CD4-positive, alpha-beta T cell (primary cell): ENCODE measurements around the gene USP8. TPM values are rescaled to one million over a fixed set of nuclear protein-coding genes. Genes with fewer than 3 reads are reported as not detected.
"Not testable (repeated sequence)": the region's sequence is repeated elsewhere in the genome, so short reads cannot be mapped to it uniquely, and the experiment has no call there.

Source experiments
- ATAC-seq: fragments of 200-7000 bp; cut with Tn5 transposase; one replicate; pipeline ENCODE4 v1.10.0; 2022; ENCODE audit warnings: mild to moderate bottlenecking; ENCODE audit not compliant: poor library complexity
- CTCF ChIA-PET: fragments of 350-600 bp; sonication (Branson Sonifier 250); formaldehyde crosslinking; loops from one replicate; lab custom pipeline; 2021; ENCODE audit warnings: antibody characterized with exemption, inconsistent platforms; lab: Charles Lee
- POLR2A ChIA-PET: fragments of 350-600 bp; sonication (Branson Sonifier 250); formaldehyde crosslinking; loops from one replicate; lab custom pipeline; 2021; ENCODE audit warnings: antibody characterized with exemption, inconsistent platforms; lab: Charles Lee
- DNase-seq, 14 experiments: peaks; one replicate each; pipeline ENCODE4 v3.0.0-alpha.2; 2013 to 2020; ENCODE audit warnings: mixed read lengths in 2 of 14
- H3K27ac ChIP-seq, 2 donors: one replicate each; pipeline versions ENCODE4 v1.5.1 to v1.7.0; 2013; ENCODE audit warnings: low read length in 2 of 2, low read depth in 1 of 2, mild to moderate bottlenecking in 1 of 2
- H3K27me3 ChIP-seq, 2 experiments: 1 replicate in 1 of 2; 2 replicates in 1 of 2; pipeline versions ENCODE4 v1.6.1 to v1.7.0; 2013; ENCODE audit warnings: low read length in 2 of 2, control low read depth in 1 of 2, mild to moderate bottlenecking in 1 of 2, moderate library complexity in 1 of 2; ENCODE audit not compliant: insufficient read depth in 2 of 2, control insufficient read depth in 1 of 2
- H3K36me3 ChIP-seq: one replicate; pipeline ENCODE4 v1.6.1; 2013; ENCODE audit warnings: low read length, control low read depth; ENCODE audit not compliant: insufficient read depth
- H3K4me1 ChIP-seq: one replicate; pipeline ENCODE4 v1.6.1; 2013; ENCODE audit warnings: low read length, control low read depth; ENCODE audit not compliant: insufficient read depth
- H3K4me3 ChIP-seq: one replicate; pipeline ENCODE4 v1.5.1; 2013; ENCODE audit warnings: mild to moderate bottlenecking, low read length, moderate library complexity
- H3K9me3 ChIP-seq, 2 experiments: 1 replicate in 1 of 2; 2 replicates in 1 of 2; pipeline versions ENCODE4 v1.6.1 to v1.7.0; 2013; ENCODE audit warnings: low read length in 2 of 2, mild to moderate bottlenecking in 2 of 2, control low read depth in 1 of 2, moderate library complexity in 1 of 2; ENCODE audit not compliant: control insufficient read depth in 1 of 2, insufficient read depth in 1 of 2
- H3K27ac Mint-ChIP-seq: one replicate; pipeline ENCODE4 v1.8.0; 2020; ENCODE audit warnings: mixed read lengths
- H3K27me3 Mint-ChIP-seq: one replicate; pipeline ENCODE4 v1.8.0; 2021; ENCODE audit warnings: mixed read lengths
- H3K36me3 Mint-ChIP-seq: one replicate; pipeline ENCODE4 v1.8.0; 2021; ENCODE audit warnings: low read depth, mixed read lengths
- H3K4me1 Mint-ChIP-seq: one replicate; pipeline ENCODE4 v1.8.0; 2021; ENCODE audit warnings: low read depth, mixed read lengths
- H3K4me3 Mint-ChIP-seq: one replicate; pipeline ENCODE4 v1.8.0; 2020; ENCODE audit warnings: mild to moderate bottlenecking, mixed read lengths
- H3K9me3 Mint-ChIP-seq: one replicate; pipeline ENCODE4 v1.8.0; 2020; ENCODE audit warnings: mixed read lengths
- intact Hi-C, 2 experiments: fragments of 100-400 bp; cut with DNase I in 1 of 2; cut with micrococcal nuclease in 1 of 2; formaldehyde crosslinking; loops; one replicate each; pipeline versions ENCODE4 v1.15.1 to v1.9.0; 2023 to 2025; cut with DNase I, micrococcal nuclease
- total RNA-seq, 174 experiments: library from RNA in 2 of 174; stranded (reverse) in 2 of 174; gene quantifications; one replicate each; pipeline ENCODE4 v1.2.3 and lab custom pipeline; 2021 to 2026
- TF ChIP-seq, protein P1 (sequence below): fragments of 200-600 bp; IDR thresholded peaks from one replicate; pipeline ENCODE4 v1.8.0; 2022; ENCODE audit warnings: antibody characterized with exemption, mild to moderate bottlenecking

The USP8 gene
- total RNA-seq, 2 experiments from 2014 or later, result 48.9 to 50.0 TPM

DNA sequence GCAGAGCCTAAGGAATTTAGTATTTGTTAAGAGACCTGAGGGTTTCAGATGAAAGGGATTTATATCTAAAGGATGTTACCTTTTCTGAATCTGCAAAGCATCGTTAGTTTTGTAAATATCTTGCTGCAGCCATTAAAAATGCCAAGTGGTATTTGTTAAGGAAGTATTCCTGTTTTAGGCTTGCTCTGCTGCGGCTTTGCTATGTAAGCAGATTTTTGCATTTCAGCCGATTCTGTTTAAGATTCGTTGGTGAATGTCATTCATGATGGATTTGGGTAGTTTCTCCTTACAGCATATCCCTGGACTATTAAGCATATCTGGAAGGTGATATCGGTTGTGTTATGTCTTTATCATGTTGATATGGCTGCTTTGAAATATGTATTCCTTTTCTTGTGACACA lies 1.0 kb downstream of the USP8 start:
- CTCF ChIA-PET, result interaction anchor here (0.7 kb wide), 1 partner anchor 66 kb away, joined by 4 read pairs; no protein-coding TSS in a partner anchor
- Histone ChIP-seq H3K36me3 (peaks cover 2% of the 10 kb centered on the region), H3K27ac (peak overlapping the region in 1 of 2 donors; percentile 96), H3K27me3 (no peaks in the 10 kb centered on the region), H3K4me1 (peaks cover 34% of the 10 kb centered on the region), H3K4me3 (peak overlapping the region; percentile 87), H3K9me3 (no peaks in the 10 kb centered on the region)
- DNase-seq (no peak), ATAC-seq (no peak)
- Mint-ChIP-seq H3K4me3 (peak overlapping the region; percentile 97), H3K36me3 (peaks cover 28% of the 10 kb centered on the region), H3K27me3 (no peaks in the 10 kb centered on the region), H3K4me1 (peaks cover 54% of the 10 kb centered on the region), H3K9me3 (no peaks in the 10 kb centered on the region), H3K27ac (peak overlapping the region; percentile 93)
- intact Hi-C loops, result loop anchor here in 1 of 2 experiments (2.0 to 10.0 kb wide), 6 partner anchors 260 to 1550 kb away; partner anchors contain the start of genes AP4E1, DTWD1, EID1 and FAM227B
- TF ChIP-seq, protein P1, sequence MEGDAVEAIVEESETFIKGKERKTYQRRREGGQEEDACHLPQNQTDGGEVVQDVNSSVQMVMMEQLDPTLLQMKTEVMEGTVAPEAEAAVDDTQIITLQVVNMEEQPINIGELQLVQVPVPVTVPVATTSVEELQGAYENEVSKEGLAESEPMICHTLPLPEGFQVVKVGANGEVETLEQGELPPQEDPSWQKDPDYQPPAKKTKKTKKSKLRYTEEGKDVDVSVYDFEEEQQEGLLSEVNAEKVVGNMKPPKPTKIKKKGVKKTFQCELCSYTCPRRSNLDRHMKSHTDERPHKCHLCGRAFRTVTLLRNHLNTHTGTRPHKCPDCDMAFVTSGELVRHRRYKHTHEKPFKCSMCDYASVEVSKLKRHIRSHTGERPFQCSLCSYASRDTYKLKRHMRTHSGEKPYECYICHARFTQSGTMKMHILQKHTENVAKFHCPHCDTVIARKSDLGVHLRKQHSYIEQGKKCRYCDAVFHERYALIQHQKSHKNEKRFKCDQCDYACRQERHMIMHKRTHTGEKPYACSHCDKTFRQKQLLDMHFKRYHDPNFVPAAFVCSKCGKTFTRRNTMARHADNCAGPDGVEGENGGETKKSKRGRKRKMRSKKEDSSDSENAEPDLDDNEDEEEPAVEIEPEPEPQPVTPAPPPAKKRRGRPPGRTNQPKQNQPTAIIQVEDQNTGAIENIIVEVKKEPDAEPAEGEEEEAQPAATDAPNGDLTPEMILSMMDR, result no peak
- POLR2A ChIA-PET, result interaction anchor here (1.3 to 3.9 kb wide), 3 partner anchors 71 to 804 kb away, joined by 4 to 132 read pairs (median 6); partner anchors contain the start of genes DTWD1, FAM227B and GABPB1

DNA sequence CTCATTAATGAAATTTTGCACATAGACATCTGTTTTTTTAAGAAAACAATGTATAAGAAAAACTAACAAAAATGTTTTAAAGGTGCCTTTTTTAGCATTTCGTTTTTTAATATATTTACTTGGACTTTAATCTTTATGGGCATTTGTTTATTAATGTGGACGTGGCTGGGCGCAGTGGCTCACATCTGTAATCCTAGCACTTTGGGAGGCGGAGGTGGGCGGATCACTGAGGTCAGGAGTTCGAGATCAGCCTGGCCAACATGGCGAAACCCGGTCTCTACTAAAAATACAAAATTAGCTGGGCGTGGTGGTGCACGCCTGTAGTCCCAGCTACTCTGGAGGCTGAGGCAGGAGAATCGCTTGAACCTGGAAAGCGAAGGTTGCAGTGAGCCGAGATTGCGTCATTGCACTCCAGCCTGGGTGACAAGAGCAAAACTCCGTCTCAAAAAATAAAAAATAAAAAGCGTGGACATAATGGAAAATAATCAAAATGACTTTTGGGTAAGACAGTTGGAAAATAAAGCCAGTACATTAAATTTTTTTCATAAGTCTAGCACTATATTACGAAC lies 1.6 kb downstream of the USP8 start:
- H3K36me3 ChIP-seq, H3K27me3 Mint-ChIP-seq, H3K27me3 ChIP-seq, DNase-seq, CTCF ChIA-PET, H3K9me3 ChIP-seq, H3K27ac ChIP-seq, H3K4me3 ChIP-seq, H3K9me3 Mint-ChIP-seq, ATAC-seq: not testable (repeated sequence)
- peak overlapping the region; percentile 97 for H3K4me3 Mint-ChIP-seq
- peak overlapping the region; percentile 93 for H3K27ac Mint-ChIP-seq
- peaks cover 34% of the 10 kb centered on the region for H3K4me1 ChIP-seq
- peaks cover 30% of the 10 kb centered on the region for H3K36me3 Mint-ChIP-seq
- peaks cover 56% of the 10 kb centered on the region for H3K4me1 Mint-ChIP-seq
- POLR2A ChIA-PET, result interaction anchor here (1.1 kb wide), 1 partner anchor 72 kb away, joined by 3 read pairs; no protein-coding TSS in a partner anchor
- intact Hi-C loops, result loop anchor here in 1 of 2 experiments (2.0 to 10.0 kb wide), 6 partner anchors 259 to 1551 kb away; partner anchors contain the start of genes AP4E1, DTWD1, EID1 and FAM227B

DNA sequence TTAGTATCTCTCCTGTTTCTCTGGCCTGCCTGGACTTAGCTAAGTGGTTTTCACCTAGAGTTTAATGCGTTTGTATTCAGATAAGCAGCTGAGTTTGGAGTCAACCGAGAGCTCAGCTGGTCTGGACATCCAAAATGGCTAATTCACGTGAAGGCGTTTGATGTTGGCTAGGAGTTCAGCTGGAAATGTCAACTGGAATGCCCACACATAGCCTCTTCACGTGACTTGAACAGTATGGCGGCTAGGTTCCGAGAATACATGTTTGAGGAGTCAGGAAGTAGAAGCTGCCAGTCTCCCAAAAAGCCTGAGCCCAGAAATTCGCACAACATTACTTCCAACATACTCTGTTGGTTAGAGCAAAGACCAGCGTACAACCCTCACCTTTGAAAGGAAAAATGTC lies 2.2 kb downstream of the USP8 start:
- ChIA-PET POLR2A (interaction anchor here (1.1 kb wide), 1 partner anchor 73 kb away, joined by 3 read pairs; no protein-coding TSS in a partner anchor), CTCF (no interaction called here)
- DNase-seq, result no peak
- TF ChIP-seq, protein P1, result no peak
- no peak for ATAC-seq
- H3K27ac ChIP-seq, result no peak overlapping the region
- H3K27me3 Mint-ChIP-seq, result no peaks in the 10 kb centered on the region
- intact Hi-C loops, result loop anchor here in 1 of 2 experiments (5.0 to 10.0 kb wide), 5 partner anchors 336 to 1552 kb away; partner anchors contain the start of genes AP4E1, DTWD1, EID1 and FAM227B
- H3K36me3 ChIP-seq, result peaks cover 2% of the 10 kb centered on the region
- H3K4me3 ChIP-seq, result no peak overlapping the region
- no peaks in the 10 kb centered on the region for H3K27me3 ChIP-seq
- peaks cover 37% of the 10 kb centered on the region for H3K36me3 Mint-ChIP-seq
- peaks cover 63% of the 10 kb centered on the region for H3K4me1 Mint-ChIP-seq
- no peak overlapping the region for H3K27ac Mint-ChIP-seq
- H3K4me3 Mint-ChIP-seq, result peak overlapping the region; percentile 77
- H3K4me1 ChIP-seq, result peaks cover 34% of the 10 kb centered on the region
- H3K9me3 Mint-ChIP-seq, result no peaks in the 10 kb centered on the region
- no peaks in the 10 kb centered on the region for H3K9me3 ChIP-seq
